Activated T-helper 2 cell treated with anti-CD3 and anti-CD28 coated beads, Interferon-gamma antibody, Interleukin-2, Interleukin-4, amounts not matched to agents 10 μg/mL and 5 μg/mL and 100 μg/mL, durations not matched to agents 14 hours and 24 hours and 36 hours (primary cell): ENCODE measurements around the gene PKD2. TPM values are rescaled to one million over a fixed set of nuclear protein-coding genes. Genes with fewer than 3 reads are reported as not detected.

Experiments used
- DNase-seq: peaks from one replicate; pipeline ENCODE4 v3.0.0; 2021; ENCODE audit warnings: low spot score
- H3K27ac Mint-ChIP-seq: one replicate; pipeline ENCODE4 v1.8.0; 2021; ENCODE audit warnings: mixed read lengths
- H3K27me3 Mint-ChIP-seq: one replicate; pipeline ENCODE4 v1.8.0; 2021; ENCODE audit warnings: low read depth, mixed read lengths
- H3K36me3 Mint-ChIP-seq: one replicate; pipeline ENCODE4 v1.8.0; 2021; ENCODE audit warnings: low read depth, mixed read lengths
- H3K4me1 Mint-ChIP-seq: one replicate; pipeline ENCODE4 v1.8.0; 2021; ENCODE audit warnings: low read depth, mixed read lengths
- H3K4me3 Mint-ChIP-seq: one replicate; pipeline ENCODE4 v1.8.0; 2021; ENCODE audit warnings: low read depth, mild to moderate bottlenecking, moderate library complexity, mixed read lengths
- H3K9me3 Mint-ChIP-seq: one replicate; pipeline ENCODE4 v1.8.0; 2021; ENCODE audit warnings: mixed read lengths
- intact Hi-C: fragments of 100-400 bp; cut with micrococcal nuclease; formaldehyde crosslinking; loops from one replicate; pipeline ENCODE4 v1.15.1; 2023
- total RNA-seq: library from RNA; stranded (reverse); gene quantifications from 2 replicates; pipeline ENCODE4 v1.2.3, GENCODE V29; 2022

PKD2 gene
- total RNA-seq, 1 donor from 2014 or later = 13.6 TPM

- DNase-seq = no peak
- H3K27me3 Mint-ChIP-seq = no peaks in the 10 kb centered on the region
- no peak overlapping the region for H3K27ac Mint-ChIP-seq
- no peak overlapping the region for H3K4me3 Mint-ChIP-seq
- peaks cover 8% of the 10 kb centered on the region for H3K4me1 Mint-ChIP-seq
- H3K9me3 Mint-ChIP-seq = no peaks in the 10 kb centered on the region
- peaks cover 48% of the 10 kb centered on the region for H3K36me3 Mint-ChIP-seq
- intact Hi-C loops = no loop called here
Measured at GRCh38 chr4:88035292-88035691, 27.9 kb downstream of the PKD2 start.

- no peak overlapping the region for H3K4me3 Mint-ChIP-seq
- intact Hi-C loops = no loop called here
- H3K27ac Mint-ChIP-seq = no peak overlapping the region
- no peaks in the 10 kb centered on the region for H3K27me3 Mint-ChIP-seq
- peaks cover 41% of the 10 kb centered on the region for H3K36me3 Mint-ChIP-seq
- no peak for DNase-seq
- peaks cover 2% of the 10 kb centered on the region for H3K4me1 Mint-ChIP-seq
- no peaks in the 10 kb centered on the region for H3K9me3 Mint-ChIP-seq
Measured at GRCh38 chr4:88037447-88037846, 30.0 kb downstream of the PKD2 start.

DNA sequence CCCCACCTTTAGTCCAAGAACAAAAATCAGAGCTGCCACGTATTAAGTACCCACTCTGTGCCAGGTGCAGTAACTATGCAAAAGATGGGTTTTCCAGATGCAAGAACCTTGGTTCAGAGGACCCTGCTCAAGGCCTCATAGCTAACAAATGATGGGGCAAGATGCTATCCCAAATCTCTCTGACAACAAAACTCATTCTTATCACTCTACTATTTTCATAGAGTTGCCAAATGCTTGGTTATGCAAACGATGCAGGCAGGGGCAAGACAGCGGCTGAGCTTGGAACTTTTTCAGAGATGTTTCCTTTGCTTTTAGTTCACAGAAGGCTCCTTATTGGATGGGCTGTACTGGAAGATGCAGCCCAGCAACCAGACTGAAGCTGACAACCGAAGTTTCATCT, 30.5 kb downstream of the PKD2 start:
- DNase-seq = no peak
- intact Hi-C loops = no loop called here
- H3K27ac Mint-ChIP-seq = no peak overlapping the region
- peaks cover 38% of the 10 kb centered on the region for H3K36me3 Mint-ChIP-seq
- H3K27me3 Mint-ChIP-seq = no peaks in the 10 kb centered on the region
- H3K4me1 Mint-ChIP-seq = peaks cover 2% of the 10 kb centered on the region
- no peaks in the 10 kb centered on the region for H3K9me3 Mint-ChIP-seq
- H3K4me3 Mint-ChIP-seq = no peak overlapping the region

DNA sequence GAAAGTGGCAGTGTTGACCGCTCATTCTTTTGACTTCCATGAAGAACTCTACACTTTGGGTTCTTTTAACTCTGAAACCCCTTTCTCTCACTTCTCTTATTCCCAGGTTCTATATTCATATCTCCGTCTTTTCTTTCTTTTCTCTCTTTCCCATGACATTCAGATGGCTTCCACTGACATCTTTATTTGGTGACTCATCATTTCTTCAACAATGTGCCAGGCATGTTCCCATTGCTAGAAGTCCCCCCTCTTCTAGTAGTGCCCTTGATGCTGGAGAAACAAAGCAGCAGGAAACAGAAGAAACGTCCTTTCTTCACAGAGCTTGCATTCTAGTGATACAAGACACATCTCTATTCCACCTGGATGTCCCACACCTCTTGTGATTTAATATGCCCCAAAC, 33.3 kb downstream of the PKD2 start:
- no peak overlapping the region for H3K27ac Mint-ChIP-seq
- intact Hi-C loops = no loop called here
- peaks cover 39% of the 10 kb centered on the region for H3K36me3 Mint-ChIP-seq
- peaks cover 2% of the 10 kb centered on the region for H3K4me1 Mint-ChIP-seq
- no peak for DNase-seq
- no peaks in the 10 kb centered on the region for H3K27me3 Mint-ChIP-seq
- no peak overlapping the region for H3K4me3 Mint-ChIP-seq
- no peaks in the 10 kb centered on the region for H3K9me3 Mint-ChIP-seq

DNA sequence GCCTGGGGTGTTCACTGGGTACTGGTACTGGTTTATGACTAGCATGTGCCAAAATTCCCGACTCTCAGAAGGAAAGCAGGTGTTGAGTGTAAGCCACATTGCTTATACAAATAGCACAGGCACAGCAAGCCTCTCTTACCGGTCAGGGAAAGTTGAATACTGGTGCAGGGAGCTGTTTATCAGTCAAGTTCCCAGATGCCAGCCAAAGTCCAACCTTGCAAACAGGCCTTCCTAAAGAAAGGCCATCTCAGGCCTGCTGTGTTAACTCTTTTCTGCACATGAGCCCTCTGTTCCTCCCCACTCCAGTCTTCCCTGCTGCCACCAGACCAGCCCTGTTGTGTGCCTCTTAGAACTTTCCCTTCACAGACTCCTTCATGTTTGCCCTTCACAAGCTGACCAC, 34.2 kb downstream of the PKD2 start:
- no peaks in the 10 kb centered on the region for H3K27me3 Mint-ChIP-seq
- H3K27ac Mint-ChIP-seq = no peak overlapping the region
- peaks cover 2% of the 10 kb centered on the region for H3K4me1 Mint-ChIP-seq
- H3K36me3 Mint-ChIP-seq = peaks cover 42% of the 10 kb centered on the region
- intact Hi-C loops = no loop called here
- no peaks in the 10 kb centered on the region for H3K9me3 Mint-ChIP-seq
- no peak for DNase-seq
- H3K4me3 Mint-ChIP-seq = no peak overlapping the region

DNA sequence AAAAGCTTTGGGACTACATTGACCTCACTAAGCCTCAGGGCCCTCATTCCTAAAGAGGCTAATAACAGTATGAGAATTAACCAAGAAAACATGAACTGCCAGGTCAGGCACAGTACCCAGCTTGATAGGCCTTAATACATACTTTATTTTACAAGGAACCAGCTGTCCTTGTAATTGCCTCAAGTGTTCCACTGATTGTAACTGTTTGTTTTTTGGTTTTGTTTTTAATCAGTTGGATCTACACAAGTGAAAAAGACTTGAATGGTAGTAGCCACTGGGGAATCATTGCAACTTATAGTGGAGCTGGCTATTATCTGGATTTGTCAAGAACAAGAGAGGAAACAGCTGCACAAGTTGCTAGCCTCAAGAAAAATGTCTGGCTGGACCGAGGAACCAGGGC, 35.6 kb downstream of the PKD2 start:
- H3K36me3 Mint-ChIP-seq = peaks cover 39% of the 10 kb centered on the region
- H3K9me3 Mint-ChIP-seq = no peaks in the 10 kb centered on the region
- no peak for DNase-seq
- H3K27me3 Mint-ChIP-seq = no peaks in the 10 kb centered on the region
- no peak overlapping the region for H3K4me3 Mint-ChIP-seq
- intact Hi-C loops = no loop called here
- no peaks in the 10 kb centered on the region for H3K4me1 Mint-ChIP-seq
- no peak overlapping the region for H3K27ac Mint-ChIP-seq

DNA sequence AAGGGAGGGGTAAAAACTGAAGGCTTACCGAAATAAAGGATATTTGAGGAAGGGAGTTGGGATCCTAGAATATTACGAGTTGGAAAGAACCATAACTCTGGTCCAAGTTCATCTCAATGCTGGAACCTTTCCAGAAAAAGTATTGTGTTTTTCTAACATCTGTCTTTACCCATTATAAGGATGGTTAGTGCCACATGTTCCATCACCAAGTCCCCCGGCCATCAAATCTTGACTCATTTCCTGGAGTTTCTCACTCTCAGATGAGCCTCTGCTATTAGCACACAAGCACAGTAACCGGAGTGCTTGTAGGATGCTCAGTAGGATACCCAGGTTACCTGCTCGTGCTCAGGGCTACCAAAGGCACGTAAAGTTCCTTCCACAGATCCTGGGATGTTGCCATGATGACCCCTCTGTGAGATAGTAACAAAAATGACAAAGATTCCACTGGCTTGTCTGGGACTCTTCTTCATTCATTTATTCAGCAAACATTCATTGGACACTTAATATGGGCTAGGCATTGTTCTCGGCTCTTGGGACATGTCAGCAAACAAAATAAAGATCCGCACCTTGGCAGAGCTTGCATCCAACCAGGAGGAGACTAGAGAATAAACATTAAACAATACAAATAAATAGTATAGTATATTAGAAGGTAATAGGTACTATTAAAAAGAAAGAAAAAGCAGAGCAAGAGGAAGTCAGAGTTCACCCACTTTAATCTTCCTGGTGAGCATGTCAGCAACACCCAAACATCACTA, 36.3 kb downstream of the PKD2 start:
- H3K27ac Mint-ChIP-seq = no peak overlapping the region
- H3K36me3 Mint-ChIP-seq = peaks cover 38% of the 10 kb centered on the region
- intact Hi-C loops = no loop called here

GRCh38 chr4:88045021-88045420, 37.6 kb downstream of the PKD2 start:
- H3K27me3 Mint-ChIP-seq = no peaks in the 10 kb centered on the region
- H3K4me1 Mint-ChIP-seq = no peaks in the 10 kb centered on the region
- H3K36me3 Mint-ChIP-seq = peaks cover 34% of the 10 kb centered on the region
- DNase-seq = no peak
- no peak overlapping the region for H3K4me3 Mint-ChIP-seq
- no peaks in the 10 kb centered on the region for H3K9me3 Mint-ChIP-seq
- intact Hi-C loops = no loop called here
- no peak overlapping the region for H3K27ac Mint-ChIP-seq

More for the DNA sequence above, 36.3 kb downstream of the PKD2 start:
- Mint-ChIP-seq H3K4me3 (no peak overlapping the region), H3K27me3 (no peaks in the 10 kb centered on the region), H3K4me1 (no peaks in the 10 kb centered on the region), H3K9me3 (no peaks in the 10 kb centered on the region)
- no peak for DNase-seq

- intact Hi-C loops = no loop called here
- Mint-ChIP-seq H3K27me3 (no peaks in the 10 kb centered on the region), H3K4me1 (no peaks in the 10 kb centered on the region), H3K27ac (no peak overlapping the region), H3K4me3 (no peak overlapping the region), H3K9me3 (no peaks in the 10 kb centered on the region), H3K36me3 (peaks cover 32% of the 10 kb centered on the region)
- DNase-seq = no peak
Measured at GRCh38 chr4:88054229-88054628, 46.8 kb downstream of the PKD2 start.

DNA sequence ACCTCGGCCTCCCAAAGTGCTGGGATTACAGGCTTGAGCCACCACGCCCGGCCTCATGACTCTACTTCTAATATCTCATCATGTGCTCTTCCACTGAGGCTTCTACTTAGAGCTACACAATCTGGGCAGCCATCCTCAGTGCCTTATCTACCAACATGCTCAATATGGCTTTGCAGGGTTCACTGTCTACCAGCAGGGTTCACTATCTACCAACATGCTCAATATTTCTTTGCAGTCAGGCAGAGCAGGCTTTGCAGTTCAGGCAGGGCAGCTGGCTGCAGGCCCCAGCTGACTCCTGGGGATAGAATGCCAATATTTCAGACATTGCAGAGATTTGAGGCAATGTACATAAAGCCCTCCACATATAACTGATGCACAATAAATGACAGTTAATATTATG, 47.5 kb downstream of the PKD2 start:
- intact Hi-C loops = no loop called here
- H3K27me3 Mint-ChIP-seq = no peaks in the 10 kb centered on the region
- DNase-seq = no peak

DNA sequence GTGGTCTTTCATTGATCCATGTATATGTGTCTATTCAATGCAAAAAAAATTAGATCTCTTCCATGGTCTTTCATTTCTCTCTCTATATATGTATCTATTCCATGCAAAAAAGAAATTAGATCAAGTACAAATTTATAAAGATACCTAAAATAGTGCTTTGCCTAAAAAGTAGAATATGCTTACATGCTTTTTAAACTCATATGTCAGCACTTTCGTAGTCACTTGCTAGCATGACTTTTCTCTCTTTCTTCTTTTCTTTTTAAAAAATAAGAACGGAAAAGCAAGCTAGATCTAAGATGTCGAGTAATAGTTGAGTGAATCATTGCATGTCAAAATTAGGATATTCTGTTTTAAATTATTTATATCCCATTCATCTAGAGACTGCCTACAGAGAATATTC, 50.9 kb downstream of the PKD2 start:
- H3K36me3 Mint-ChIP-seq = peaks cover 38% of the 10 kb centered on the region
- H3K4me3 Mint-ChIP-seq = no peak overlapping the region
- peaks cover 2% of the 10 kb centered on the region for H3K4me1 Mint-ChIP-seq
- no peak overlapping the region for H3K27ac Mint-ChIP-seq
- H3K27me3 Mint-ChIP-seq = no peaks in the 10 kb centered on the region
- H3K9me3 Mint-ChIP-seq = no peaks in the 10 kb centered on the region
- DNase-seq = no peak
- intact Hi-C loops = no loop called here

More for the DNA sequence above, 47.5 kb downstream of the PKD2 start:
- Mint-ChIP-seq H3K27ac (no peak overlapping the region), H3K9me3 (no peaks in the 10 kb centered on the region), H3K4me3 (no peak overlapping the region), H3K4me1 (peaks cover 2% of the 10 kb centered on the region), H3K36me3 (peaks cover 38% of the 10 kb centered on the region)

DNA sequence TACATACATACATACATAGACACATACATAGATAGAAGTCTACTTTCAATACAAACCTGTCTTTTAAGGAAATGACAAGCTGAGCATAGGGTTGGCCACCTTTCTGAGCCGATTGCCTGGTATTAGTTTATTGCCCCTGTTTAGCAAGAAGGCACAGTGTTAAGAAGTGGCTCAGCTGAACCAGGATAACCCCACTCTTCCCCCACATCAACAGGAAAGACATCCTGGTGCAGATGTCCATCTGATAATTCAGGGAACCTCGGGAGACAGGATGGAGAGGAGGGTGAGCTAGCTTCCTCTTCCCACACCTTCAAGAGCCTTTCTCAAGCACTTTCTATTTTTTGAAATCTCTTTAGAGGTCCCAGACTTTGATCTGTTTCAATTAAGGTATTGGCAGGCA, 52.3 kb downstream of the PKD2 start:
- Mint-ChIP-seq H3K36me3 (peaks cover 44% of the 10 kb centered on the region), H3K4me1 (peaks cover 2% of the 10 kb centered on the region)

DNA sequence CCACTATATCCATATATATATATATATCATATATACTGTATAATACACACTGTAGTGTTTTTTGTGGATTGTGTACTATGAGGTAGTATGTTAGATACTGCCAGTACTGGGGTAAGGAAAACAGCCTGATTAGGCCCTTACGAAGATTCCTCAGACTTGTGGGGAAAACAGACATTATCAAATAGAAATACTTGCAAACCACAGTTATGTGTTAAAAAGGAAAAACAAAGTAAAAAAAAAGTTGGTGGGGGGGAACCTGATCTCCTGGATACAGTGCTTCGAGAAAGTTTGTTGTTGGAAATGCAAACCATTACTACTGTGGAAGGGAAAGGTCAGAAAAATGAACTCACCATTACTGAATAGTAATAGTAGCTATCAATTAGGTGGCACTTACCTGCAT, 53.0 kb downstream of the PKD2 start:
- peaks cover 45% of the 10 kb centered on the region for H3K36me3 Mint-ChIP-seq
- no peak overlapping the region for H3K27ac Mint-ChIP-seq
- H3K27me3 Mint-ChIP-seq = no peaks in the 10 kb centered on the region
- H3K4me1 Mint-ChIP-seq = peaks cover 2% of the 10 kb centered on the region
- no peak overlapping the region for H3K4me3 Mint-ChIP-seq
- no peak for DNase-seq
- intact Hi-C loops = no loop called here
- H3K9me3 Mint-ChIP-seq = no peaks in the 10 kb centered on the region

More for the DNA sequence above, 52.3 kb downstream of the PKD2 start:
- Mint-ChIP-seq H3K4me3 (no peak overlapping the region), H3K27me3 (no peaks in the 10 kb centered on the region), H3K27ac (no peak overlapping the region), H3K9me3 (no peaks in the 10 kb centered on the region)
- intact Hi-C loops = no loop called here
- no peak for DNase-seq

DNA sequence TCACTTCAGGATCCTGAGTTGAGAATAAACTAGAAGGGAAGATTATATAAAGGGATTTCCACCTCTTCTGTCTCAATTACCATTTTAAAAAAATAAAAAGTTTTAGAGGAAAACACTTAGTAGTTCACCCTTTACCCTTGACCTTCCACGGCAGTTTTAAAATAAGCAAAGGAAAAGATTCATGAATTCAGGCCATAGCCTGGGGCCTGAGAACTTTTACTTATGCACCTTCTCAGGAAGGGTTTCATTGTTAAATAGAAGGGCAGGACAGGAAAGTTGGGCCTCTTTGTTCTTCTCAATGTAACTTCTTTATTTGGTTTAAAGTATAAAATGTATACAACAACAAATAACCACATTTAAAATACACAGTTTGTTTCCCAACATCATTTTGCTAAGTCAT, 54.9 kb downstream of the PKD2 start:
- H3K27me3 Mint-ChIP-seq = no peaks in the 10 kb centered on the region
- no peak overlapping the region for H3K4me3 Mint-ChIP-seq
- no peak for DNase-seq
- no peaks in the 10 kb centered on the region for H3K9me3 Mint-ChIP-seq
- no peak overlapping the region for H3K27ac Mint-ChIP-seq
- intact Hi-C loops = no loop called here
- peaks cover 49% of the 10 kb centered on the region for H3K36me3 Mint-ChIP-seq
- H3K4me1 Mint-ChIP-seq = peaks cover 2% of the 10 kb centered on the region
